SK-N-SH (cell line): Measurements from ENCODE around the gene HIBADH.

ENCODE experiments used
- CTCF ChIP-seq: fragments of 200-600 bp; sonication (generic); IDR thresholded peaks from 2 replicates; pipeline ENCODE4 v1.6.1; 2017; ENCODE audit warnings: antibody characterized with exemption, mild to moderate bottlenecking, moderate library complexity
- EP300 ChIP-seq, 2 experiments: IDR thresholded peaks; 2 replicates each; pipeline versions ENCODE4 v1.4.0 to v1.6.1; 2012; ENCODE audit warnings: borderline replicate concordance in 1 of 2, low read depth in 1 of 2, low read length in 1 of 2
- EZH2phosphoT487 ChIP-seq: fragments of 200-600 bp; sonication (generic); IDR thresholded peaks from 2 replicates; pipeline ENCODE4 v1.6.1; 2017; ENCODE audit warnings: low read depth, mixed run types, mild to moderate bottlenecking, antibody characterized with exemption, moderate library complexity, borderline replicate concordance
- FOXJ3 ChIP-seq: sonication (generic); formaldehyde crosslinking; IDR thresholded peaks from 2 replicates; pipeline ENCODE4 v1.5.1; 2020; ENCODE audit warnings: mild to moderate bottlenecking, missing genetic modification reagents
- IRF3 ChIP-seq: fragments of 150-350 bp; IDR thresholded peaks from 2 replicates; pipeline ENCODE4 v1.6.1; 2016; ENCODE audit warnings: mild to moderate bottlenecking, low read depth, low read length
- POLR2AphosphoS5 ChIP-seq: IDR thresholded peaks from 2 replicates; pipeline ENCODE4 v1.6.1; 2012; ENCODE audit warnings: low read depth, low read length
- SIN3A ChIP-seq: IDR thresholded peaks from 2 replicates; pipeline ENCODE4 v1.6.1; 2012; ENCODE audit warnings: low read depth, mild to moderate bottlenecking, low read length, moderate library complexity, borderline replicate concordance
- TCF12 ChIP-seq: IDR thresholded peaks from 2 replicates; pipeline ENCODE4 v1.4.0; 2012
- TF ChIP-seq, protein P1 (sequence below): IDR thresholded peaks from 2 replicates; pipeline ENCODE4 v1.4.0; 2012; ENCODE audit warnings: low read depth

DNA sequence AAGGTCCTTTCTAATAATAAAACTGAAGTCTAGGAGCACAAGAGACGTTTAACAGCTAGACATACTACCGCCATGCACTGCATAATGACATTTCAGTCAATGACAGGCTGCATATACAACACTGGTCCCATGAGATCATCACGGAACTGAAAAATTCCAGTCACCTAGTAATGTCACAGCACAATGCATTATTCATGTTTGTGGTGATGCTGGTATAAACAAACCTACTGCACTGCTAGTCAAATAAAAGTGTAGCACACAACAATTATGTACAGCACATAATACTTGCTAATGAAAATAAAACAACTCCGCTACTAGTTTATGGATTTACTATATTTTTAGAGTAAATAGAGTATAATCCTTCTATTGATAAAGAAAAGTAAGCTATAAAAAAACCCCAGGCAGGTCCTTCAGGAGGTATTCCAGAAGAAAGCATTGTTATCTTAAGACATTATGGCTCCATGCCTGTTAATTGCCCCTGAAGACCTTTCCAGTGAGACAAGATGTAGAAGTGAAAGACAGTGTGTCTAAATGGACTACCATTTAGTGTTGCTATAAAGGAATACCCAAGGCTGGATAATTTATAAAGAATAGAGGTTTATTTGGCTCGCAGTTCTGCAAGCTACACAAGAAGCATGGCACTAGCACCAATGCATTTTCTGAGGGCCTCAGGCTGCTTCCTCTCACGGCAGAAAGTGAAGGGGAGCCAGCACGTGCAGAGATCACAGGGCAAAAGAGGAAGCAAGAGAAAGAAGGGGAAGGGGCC, 47.1 kb downstream of the HIBADH start:
- no peak for TF ChIP-seq FOXJ3 (CRISPR knock-in tag)
- no peak for TF ChIP-seq SIN3A
- no peak for TF ChIP-seq TCF12
- no peak for TF ChIP-seq CTCF
- TF ChIP-seq POLR2AphosphoS5 = no peak
- TF ChIP-seq, protein P1, sequence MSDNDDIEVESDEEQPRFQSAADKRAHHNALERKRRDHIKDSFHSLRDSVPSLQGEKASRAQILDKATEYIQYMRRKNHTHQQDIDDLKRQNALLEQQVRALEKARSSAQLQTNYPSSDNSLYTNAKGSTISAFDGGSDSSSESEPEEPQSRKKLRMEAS = no peak
- no peak for TF ChIP-seq IRF3
- TF ChIP-seq EZH2phosphoT487 = no peak
- TF ChIP-seq EP300 (IDR thresholded peaks at IDR 0.05; ENCODE audit: borderline replicate concordance in 1 of 2, low read depth in 1 of 2, low read length in 1 of 2) = no peak
